GM12878 (cell line): ENCODE data around the gene TRAF3IP3. TPM values are rescaled to one million over a fixed set of nuclear protein-coding genes. Genes with fewer than 3 reads are reported as not detected.

Source experiments
- ATAC-seq: fragments of 200-7000 bp; cut with Tn5 transposase; 3 replicates; pipeline ENCODE4 v1.9.1; 2020; ENCODE audit warnings: mild to moderate bottlenecking, moderate library complexity
- BruUV-seq: library from RNA; stranded (reverse); fragments of 400-500 nt; replicated peaks from 2 replicates; lab custom pipeline; 2021; lab: Mats Ljungman, UMichigan
- CTCF ChIA-PET: fragments of 300-600 bp; sonication (Branson Sonifier 250); formaldehyde crosslinking; extraction: SDS; loops from one replicate; lab custom pipeline; 2021; ENCODE audit warnings: inconsistent platforms; lab: Yijun Ruan, JAX
- POLR2A ChIA-PET: fragments of 350-600 bp; formaldehyde crosslinking; extraction: SDS; loops from one replicate; lab custom pipeline; 2021; ENCODE audit warnings: inconsistent platforms; lab: Charles Lee
- RAD21 ChIA-PET: fragments of 300-600 bp; sonication (Branson Sonifier 250); formaldehyde crosslinking; loops from one replicate; lab custom pipeline; 2023; ENCODE audit warnings: antibody characterized with exemption; ENCODE audit not compliant: unreplicated experiment; lab: Charles Lee
- SMC1A ChIA-PET: fragments of 300-600 bp; sonication (Branson Sonifier 250); formaldehyde crosslinking; loops from one replicate; lab custom pipeline; 2023; ENCODE audit not compliant: unreplicated experiment, uncharacterized antibody; lab: Charles Lee
- DNase-seq: peaks from one replicate; pipeline ENCODE4 v3.0.0-alpha.2; 2011; ENCODE audit warnings: low read depth, low spot score
- FAIRE-seq: peaks from 3 replicates; lab custom pipeline; 2011; peaks lifted over from hg19 to GRCh38; lab: Jason Lieb, UNC
- H2AFZ ChIP-seq: 2 replicates; pipeline ENCODE4 v1.6.0; 2011; ENCODE audit warnings: low read depth, low read length, control low read depth; ENCODE audit not compliant: control insufficient read depth
- H3K27ac ChIP-seq: 2 replicates; pipeline ENCODE4 v1.5.1; 2011; ENCODE audit warnings: control low read depth; ENCODE audit not compliant: control insufficient read depth, insufficient read depth
- H3K27me3 ChIP-seq, 2 experiments: replicated peaks in 1 of 2; 2 replicates each; pipeline versions ENCODE4 v1.6.0 to v1.6.1; 2011; ENCODE audit warnings: low read length in 1 of 2; ENCODE audit not compliant: control insufficient read depth in 2 of 2, insufficient read depth in 2 of 2
- H3K36me3 ChIP-seq, 2 experiments: 2 replicates each; pipeline ENCODE4 v1.5.1; 2011; ENCODE audit warnings: low read length in 1 of 2; ENCODE audit not compliant: control insufficient read depth in 2 of 2, insufficient read depth in 2 of 2
- H3K4me1 ChIP-seq: 2 replicates; pipeline ENCODE4 v1.6.1; 2011; ENCODE audit warnings: mild to moderate bottlenecking, low read length, moderate library complexity, mixed read lengths; ENCODE audit not compliant: control insufficient read depth, insufficient read depth
- H3K4me2 ChIP-seq: 2 replicates; pipeline ENCODE4 v1.6.0; 2011; ENCODE audit warnings: control low read depth; ENCODE audit not compliant: control insufficient read depth, insufficient read depth
- H3K4me3 ChIP-seq: fragments of 200-600 bp; sonication (generic); 2 replicates; pipeline ENCODE4 v1.5.1; 2016
- H3K79me2 ChIP-seq: 2 replicates; pipeline ENCODE4 v1.6.0; 2011; ENCODE audit warnings: low read length; ENCODE audit not compliant: control insufficient read depth, insufficient read depth
- H3K9ac ChIP-seq: 2 replicates; pipeline ENCODE4 v1.8.0; 2011; ENCODE audit warnings: low read length, control low read depth, mixed read lengths; ENCODE audit not compliant: control insufficient read depth, insufficient read depth
- H3K9me3 ChIP-seq: replicated peaks from 3 replicates; pipeline ENCODE4 v1.5.1; 2011; ENCODE audit warnings: mild to moderate bottlenecking, low read length; ENCODE audit not compliant: control insufficient read depth, insufficient read depth
- H4K20me1 ChIP-seq: 2 replicates; pipeline ENCODE4 v1.6.0; 2011; ENCODE audit not compliant: control insufficient read depth, insufficient read depth
- CBX3 ChIP-seq: fragments of 200-600 bp; sonication (generic); IDR thresholded peaks from 2 replicates; pipeline ENCODE4 v1.6.1; 2016; ENCODE audit warnings: low read depth, borderline replicate concordance
- EED ChIP-seq: sonication (generic); IDR thresholded peaks from 2 replicates; pipeline ENCODE4 v1.6.1; 2016; ENCODE audit warnings: antibody characterized with exemption, low read depth
- EGR1 ChIP-seq, 2 experiments: IDR thresholded peaks; 1 replicate in 1 of 2; 2 replicates in 1 of 2; pipeline ENCODE4 v1.6.1; 2011 to 2012; ENCODE audit warnings: low read depth in 2 of 2, low read length in 2 of 2, borderline replicate concordance in 1 of 2, mild to moderate bottlenecking in 1 of 2, moderate library complexity in 1 of 2
- NRF1 ChIP-seq: conservative IDR thresholded peaks from 2 replicates; pipeline ENCODE4 v1.6.1; 2011; ENCODE audit warnings: mild to moderate bottlenecking, low read depth, low read length, improper control_type of control experiment
- PBX3 ChIP-seq: IDR thresholded peaks from 2 replicates; pipeline ENCODE4 v1.6.1; 2011; ENCODE audit warnings: mild to moderate bottlenecking, low read depth, low read length, moderate library complexity; ENCODE audit not compliant: insufficient replicate concordance
- RELA ChIP-seq: fragments of 450-650 bp; IDR thresholded peaks from 2 replicates; pipeline ENCODE4 v1.8.0; 2014; ENCODE audit warnings: borderline replicate concordance; ENCODE audit not compliant: partially characterized antibody
- SMARCA5 ChIP-seq: fragments of 450-650 bp; IDR thresholded peaks from 2 replicates; pipeline ENCODE4 v1.6.1; 2017; ENCODE audit warnings: mild to moderate bottlenecking
- STAT3 ChIP-seq: IDR thresholded peaks from 2 replicates; pipeline ENCODE4 v1.6.1; 2011; ENCODE audit warnings: low read depth, low read length, improper control_type of control experiment
- SUPT20H ChIP-seq: IDR thresholded peaks from 2 replicates; pipeline ENCODE4 v1.6.1; 2011; ENCODE audit warnings: low read depth, mild to moderate bottlenecking, low read length, moderate library complexity, borderline replicate concordance; ENCODE audit not compliant: control insufficient read depth
- ZBTB11 ChIP-seq: fragments of 450-650 bp; formaldehyde crosslinking; IDR thresholded peaks from 2 replicates; pipeline ENCODE4 v1.5.0; 2022; ENCODE audit warnings: mild to moderate bottlenecking, missing genetic modification characterization
- ZNF274 ChIP-seq: IDR thresholded peaks from one replicate; pipeline ENCODE4 v1.8.0; 2011; ENCODE audit not compliant: insufficient read length, insufficient read depth
- ZNF384 ChIP-seq: IDR thresholded peaks from 2 replicates; pipeline ENCODE4 v1.6.1; 2012; ENCODE audit warnings: low read depth, mild to moderate bottlenecking, low read length, improper control_type of control experiment, borderline replicate concordance
- WGBS: methylation state at CpG from one replicate; pipeline ENCODE4 v1.1.6; 2016; ENCODE audit warnings: low lambda C conversion rate; ENCODE audit not compliant: insufficient replicate concordance, insufficient coverage; ENCODE audit errors: missing lambda C conversion rate; 5-methylcytosine and 5-hydroxymethylcytosine counted together
- in situ Hi-C: fragments of 300-500 bp; cut with MboI; formaldehyde crosslinking; loops from 9 replicates; pipeline ENCODE4 v1.14.3; 2018; ENCODE audit warnings: mixed read lengths
- intact Hi-C: fragments of 100-400 bp; cut with micrococcal nuclease; formaldehyde crosslinking; loops from one replicate; pipeline ENCODE4 v1.14.2; 2022; ENCODE audit not compliant: unreplicated experiment
- polyA plus RNA-seq, 11 experiments: library from polyadenylated mRNA; depleted of rRNA in 4 of 11; unstranded in 6 of 11; stranded (reverse) in 5 of 11; fragments of >200 nt; fragmentation: Nextera tagmentation in 4 of 11; fragmentation: Illumina TruSeq in 1 of 11; extraction: Ambion mirVana in 4 of 11; extraction: Trizol in 1 of 11; gene quantifications; 1 replicate in 1 of 11; 2 replicates in 10 of 11; pipeline versions ENCODE4 v1.2.1 to v1.2.3, GENCODE V29; 2011 to 2016; ENCODE audit warnings: inconsistent platforms in 2 of 11, missing spikeins in 2 of 11, low read depth in 1 of 11
- total RNA-seq, 4 experiments: library from RNA; depleted of rRNA in 3 of 4; stranded (reverse); fragments of >200 nt in 3 of 4; fragmentation: Illumina TruSeq in 1 of 4; extraction: Trizol in 1 of 4; gene quantifications; 2 replicates each; pipeline versions ENCODE4 v1.2.1 to v1.2.3, GENCODE V29; 2013 to 2021
- TF ChIP-seq, protein P1 (sequence below): fragments of 150-350 bp; IDR thresholded peaks from 2 replicates; pipeline ENCODE4 v1.6.1; 2016; ENCODE audit warnings: low read depth, low read length
- TF ChIP-seq, protein P2 (sequence below): IDR thresholded peaks from 2 replicates; pipeline ENCODE4 v1.6.1; 2011; ENCODE audit warnings: borderline replicate concordance, low read depth, mild to moderate bottlenecking, moderate library complexity, mixed read lengths, low read length; ENCODE audit not compliant: insufficient read depth; ENCODE audit errors: extremely low read length

Gene TRAF3IP3
- total and polyA plus RNA-seq, 10 of the 15 experiments (the other 5 are each of a cell fraction or from before 2014, with no cell fraction given), result 61.6 to 121 (median 96.5) TPM

- Histone ChIP-seq H2AFZ (peak overlapping the region; percentile 5; the same call in 1 of the 2 replicates), H4K20me1 (no peaks in the 10 kb centered on the region), H3K27me3 (no peaks in the 10 kb centered on the region), H3K79me2 (peaks cover 25% of the 10 kb centered on the region), H3K36me3 (peaks cover 0 to 5% of the 10 kb centered on the region in 2 experiments; a peak in 2 of 4 replicates), H3K27ac (peak overlapping the region; percentile 92), H3K4me2 (peak overlapping the region; percentile 97), H3K9me3 (no peaks in the 10 kb centered on the region), H3K4me3 (peak overlapping the region; percentile 33; the same call in 1 of the 2 replicates), H3K9ac (peak overlapping the region; percentile 53; the same call in 1 of the 2 replicates), H3K4me1 (peaks cover 58% of the 10 kb centered on the region)
- ATAC-seq, result no peak
- ChIA-PET CTCF (interaction anchor here (0.7 to 8.8 kb wide), 9 partner anchors 13 to 102 kb away, joined by 3 to 117 read pairs (median 3); no protein-coding TSS in a partner anchor), SMC1A (interaction anchor here (0.7 to 13.9 kb wide), 15 partner anchors 8 to 103 kb away, joined by 3 to 282 read pairs (median 5); partner anchors contain the start of genes C1orf74, LAMB3 and UTP25), POLR2A (interaction anchor here (1.0 to 9.1 kb wide), 5 partner anchors 12 to 81 kb away, joined by 3 to 107 read pairs (median 6); partner anchors contain the start of gene G0S2), RAD21 (interaction anchor here (1.4 to 12.6 kb wide), 6 partner anchors 13 to 101 kb away, joined by 3 to 188 read pairs (median 10); no protein-coding TSS in a partner anchor)
- in situ Hi-C loops (no loop called here), intact Hi-C loops (loop anchor here (10.0 kb wide), 1 partner anchor 580 kb away; no protein-coding TSS in a partner anchor)
- no peak for DNase-seq
- no TSS peak for BruUV-seq
- TF ChIP-seq ZBTB11 (CRISPR knock-in tag) (no peak), RELA (no peak), EED (no peak), STAT3 (no peak), CBX3 (no peak), SUPT20H (no peak), PBX3 (no peak), ZNF274 (no peak), SMARCA5 (no peak), NRF1 (no peak), ZNF384 (no peak), EGR1 (IDR thresholded peaks at IDR 0.05; ENCODE audit: borderline replicate concordance in 1 of 2, low read depth in 2 of 2, low read length in 2 of 2) (no peak)
- TF ChIP-seq, protein P1, sequence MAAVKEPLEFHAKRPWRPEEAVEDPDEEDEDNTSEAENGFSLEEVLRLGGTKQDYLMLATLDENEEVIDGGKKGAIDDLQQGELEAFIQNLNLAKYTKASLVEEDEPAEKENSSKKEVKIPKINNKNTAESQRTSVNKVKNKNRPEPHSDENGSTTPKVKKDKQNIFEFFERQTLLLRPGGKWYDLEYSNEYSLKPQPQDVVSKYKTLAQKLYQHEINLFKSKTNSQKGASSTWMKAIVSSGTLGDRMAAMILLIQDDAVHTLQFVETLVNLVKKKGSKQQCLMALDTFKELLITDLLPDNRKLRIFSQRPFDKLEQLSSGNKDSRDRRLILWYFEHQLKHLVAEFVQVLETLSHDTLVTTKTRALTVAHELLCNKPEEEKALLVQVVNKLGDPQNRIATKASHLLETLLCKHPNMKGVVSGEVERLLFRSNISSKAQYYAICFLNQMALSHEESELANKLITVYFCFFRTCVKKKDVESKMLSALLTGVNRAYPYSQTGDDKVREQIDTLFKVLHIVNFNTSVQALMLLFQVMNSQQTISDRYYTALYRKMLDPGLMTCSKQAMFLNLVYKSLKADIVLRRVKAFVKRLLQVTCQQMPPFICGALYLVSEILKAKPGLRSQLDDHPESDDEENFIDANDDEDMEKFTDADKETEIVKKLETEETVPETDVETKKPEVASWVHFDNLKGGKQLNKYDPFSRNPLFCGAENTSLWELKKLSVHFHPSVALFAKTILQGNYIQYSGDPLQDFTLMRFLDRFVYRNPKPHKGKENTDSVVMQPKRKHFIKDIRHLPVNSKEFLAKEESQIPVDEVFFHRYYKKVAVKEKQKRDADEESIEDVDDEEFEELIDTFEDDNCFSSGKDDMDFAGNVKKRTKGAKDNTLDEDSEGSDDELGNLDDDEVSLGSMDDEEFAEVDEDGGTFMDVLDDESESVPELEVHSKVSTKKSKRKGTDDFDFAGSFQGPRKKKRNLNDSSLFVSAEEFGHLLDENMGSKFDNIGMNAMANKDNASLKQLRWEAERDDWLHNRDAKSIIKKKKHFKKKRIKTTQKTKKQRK, result no peak
- TF ChIP-seq, protein P2, sequence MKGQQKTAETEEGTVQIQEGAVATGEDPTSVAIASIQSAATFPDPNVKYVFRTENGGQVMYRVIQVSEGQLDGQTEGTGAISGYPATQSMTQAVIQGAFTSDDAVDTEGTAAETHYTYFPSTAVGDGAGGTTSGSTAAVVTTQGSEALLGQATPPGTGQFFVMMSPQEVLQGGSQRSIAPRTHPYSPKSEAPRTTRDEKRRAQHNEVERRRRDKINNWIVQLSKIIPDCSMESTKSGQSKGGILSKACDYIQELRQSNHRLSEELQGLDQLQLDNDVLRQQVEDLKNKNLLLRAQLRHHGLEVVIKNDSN, result no peak
- 0% methylated on average over 1 of the region's 1 CpG for whole genome bisulfite sequencing
- FAIRE-seq, result no peak
Measured at GRCh38 chr1:209755256-209755655, 597 bp upstream of the TRAF3IP3 start.
